B cell (primary cell): ENCODE data around the gene GALNT18.

Experiments used
- CTCF ChIP-seq: fragments of 200-600 bp; IDR thresholded peaks from one replicate; pipeline ENCODE4 v1.8.0; 2022; ENCODE audit warnings: antibody characterized with exemption, mild to moderate bottlenecking
- EZH2 ChIP-seq: IDR thresholded peaks from 2 replicates; pipeline ENCODE4 v1.6.1; 2012; ENCODE audit warnings: borderline replicate concordance, low read depth, mild to moderate bottlenecking, moderate library complexity, low read length; ENCODE audit not compliant: insufficient read depth, poor library complexity, severe bottlenecking

- TF ChIP-seq CTCF (no peak), EZH2 (no peak)
Observed at GRCh38 chr11:11522591-11522990, 99.2 kb downstream of the GALNT18 start.
